Suprapubic skin (tissue), 4 donors: Measurements from ENCODE around the gene RUFY3. TPM values are rescaled to one million over a fixed set of nuclear protein-coding genes. Genes with fewer than 3 reads are reported as not detected.
"Not testable (repeated sequence)": the region's sequence is repeated elsewhere in the genome, so short reads cannot be mapped to it uniquely, and the experiment has no call there.

Source experiments
- DNase-seq, 2 donors: peaks; one replicate each; pipeline ENCODE4 v3.0.0-alpha.2; 2019; ENCODE audit warnings: low spot score in 2 of 2
- H3K27ac ChIP-seq: fragments of 200-600 bp; sonication (generic); one replicate; pipeline ENCODE4 v1.5.1; 2019
- H3K27me3 ChIP-seq: fragments of 200-600 bp; sonication (generic); one replicate; pipeline ENCODE4 v1.5.1; 2019
- H3K36me3 ChIP-seq: fragments of 200-600 bp; sonication (generic); one replicate; pipeline ENCODE4 v1.5.1; 2019
- H3K4me1 ChIP-seq: fragments of 200-600 bp; sonication (generic); one replicate; pipeline ENCODE4 v1.5.1; 2019
- H3K4me3 ChIP-seq: fragments of 200-600 bp; sonication (generic); one replicate; pipeline ENCODE4 v1.5.1; 2019; ENCODE audit warnings: mild to moderate bottlenecking
- H3K9me3 ChIP-seq: fragments of 200-600 bp; sonication (generic); one replicate; pipeline ENCODE4 v1.5.1; 2019
- EP300 ChIP-seq: sonication (generic); formaldehyde crosslinking; IDR thresholded peaks from one replicate; pipeline ENCODE4 v1.6.1; 2017; ENCODE audit warnings: antibody characterized with exemption
- POLR2A ChIP-seq, 2 donors: fragments of 450-650 bp; IDR thresholded peaks; one replicate each; pipeline ENCODE4 v1.6.1; 2017; ENCODE audit warnings: antibody characterized with exemption in 2 of 2, mild to moderate bottlenecking in 2 of 2, moderate library complexity in 2 of 2
- POLR2AphosphoS5 ChIP-seq, 3 donors: sonication (generic); formaldehyde crosslinking; IDR thresholded peaks; one replicate each; pipeline ENCODE4 v1.6.1; 2017; ENCODE audit warnings: antibody characterized with exemption in 3 of 3
- WGBS: methylation state at CpG from one replicate; pipeline ENCODE4 v1.1.5; 2018; 5-methylcytosine and 5-hydroxymethylcytosine counted together
- total RNA-seq, 4 donors: library from RNA; depleted of rRNA; stranded (reverse); fragments of >200 nt; gene quantifications; one replicate each; pipeline ENCODE4 v1.1.0, GENCODE V29; 2016
- TF ChIP-seq, protein P1 (sequence below), 2 donors: fragments of 200-600 bp in 1 of 2; fragments of 450-650 bp in 1 of 2; sonication (generic) in 1 of 2; IDR thresholded peaks; one replicate each; pipeline ENCODE4 v1.5.1; 2016 to 2019; ENCODE audit warnings: antibody characterized with exemption in 2 of 2, mild to moderate bottlenecking in 1 of 2, moderate library complexity in 1 of 2

RUFY3 gene
- total RNA-seq, 4 donors from 2014 or later: 53.2 to 155 (median 68.1) TPM

- no peak for DNase-seq
- Histone ChIP-seq H3K27me3 (no peaks in the 10 kb centered on the region), H3K27ac (peak overlapping the region; percentile 80), H3K4me1 (peaks cover 33% of the 10 kb centered on the region), H3K4me3 (peak overlapping the region; percentile 46), H3K36me3 (no peaks in the 10 kb centered on the region), H3K9me3 (no peaks in the 10 kb centered on the region)
- WGBS: 8% methylated on average over 3 of the region's 3 CpGs
- TF ChIP-seq POLR2A (IDR thresholded peaks at IDR 0.05) (no peak), EP300 (no peak), POLR2AphosphoS5 (IDR thresholded peaks at IDR 0.05) (no peak)
- TF ChIP-seq, protein P1, sequence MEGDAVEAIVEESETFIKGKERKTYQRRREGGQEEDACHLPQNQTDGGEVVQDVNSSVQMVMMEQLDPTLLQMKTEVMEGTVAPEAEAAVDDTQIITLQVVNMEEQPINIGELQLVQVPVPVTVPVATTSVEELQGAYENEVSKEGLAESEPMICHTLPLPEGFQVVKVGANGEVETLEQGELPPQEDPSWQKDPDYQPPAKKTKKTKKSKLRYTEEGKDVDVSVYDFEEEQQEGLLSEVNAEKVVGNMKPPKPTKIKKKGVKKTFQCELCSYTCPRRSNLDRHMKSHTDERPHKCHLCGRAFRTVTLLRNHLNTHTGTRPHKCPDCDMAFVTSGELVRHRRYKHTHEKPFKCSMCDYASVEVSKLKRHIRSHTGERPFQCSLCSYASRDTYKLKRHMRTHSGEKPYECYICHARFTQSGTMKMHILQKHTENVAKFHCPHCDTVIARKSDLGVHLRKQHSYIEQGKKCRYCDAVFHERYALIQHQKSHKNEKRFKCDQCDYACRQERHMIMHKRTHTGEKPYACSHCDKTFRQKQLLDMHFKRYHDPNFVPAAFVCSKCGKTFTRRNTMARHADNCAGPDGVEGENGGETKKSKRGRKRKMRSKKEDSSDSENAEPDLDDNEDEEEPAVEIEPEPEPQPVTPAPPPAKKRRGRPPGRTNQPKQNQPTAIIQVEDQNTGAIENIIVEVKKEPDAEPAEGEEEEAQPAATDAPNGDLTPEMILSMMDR (IDR thresholded peaks at IDR 0.05): no peak
Measured at GRCh38 chr4:70734971-70735370, 13.2 kb downstream of the RUFY3 start.

GRCh38 chr4:70735915-70736314, 14.2 kb downstream of the RUFY3 start:
- H3K9me3 ChIP-seq, DNase-seq, H3K36me3 ChIP-seq, H3K4me3 ChIP-seq, H3K27me3 ChIP-seq, H3K27ac ChIP-seq: not testable (repeated sequence)
- H3K4me1 ChIP-seq: peaks cover 38% of the 10 kb centered on the region
- WGBS: 65% methylated on average over 2 of the region's 2 CpGs

- H3K4me1 ChIP-seq: peaks cover 42% of the 10 kb centered on the region
Measured at GRCh38 chr4:70737006-70737405, 15.2 kb downstream of the RUFY3 start.

GRCh38 chr4:70737409-70737808, 15.6 kb downstream of the RUFY3 start:
- Histone ChIP-seq H3K4me1 (peaks cover 42% of the 10 kb centered on the region), H3K36me3 (no peaks in the 10 kb centered on the region), H3K27ac (no peak overlapping the region), H3K27me3 (no peaks in the 10 kb centered on the region), H3K9me3 (no peaks in the 10 kb centered on the region), H3K4me3 (no peak overlapping the region)
- 90% methylated on average over 2 of the region's 2 CpGs for WGBS
- no peak for TF ChIP-seq POLR2A (IDR thresholded peaks at IDR 0.05)
- TF ChIP-seq POLR2AphosphoS5 (IDR thresholded peaks at IDR 0.05): no peak
- DNase-seq: no peak

More at GRCh38 chr4:70737006-70737405, 15.2 kb downstream of the RUFY3 start:
- no peak for DNase-seq
- no peak overlapping the region for H3K27ac ChIP-seq
- no peaks in the 10 kb centered on the region for H3K9me3 ChIP-seq
- H3K4me3 ChIP-seq: no peak overlapping the region
- WGBS: 74% methylated on average over 1 of the region's 1 CpG
- H3K36me3 ChIP-seq: no peaks in the 10 kb centered on the region
- H3K27me3 ChIP-seq: no peaks in the 10 kb centered on the region
- TF ChIP-seq, protein P1 (IDR thresholded peaks at IDR 0.05): no peak
- TF ChIP-seq EP300 (no peak), POLR2A (IDR thresholded peaks at IDR 0.05) (no peak), POLR2AphosphoS5 (IDR thresholded peaks at IDR 0.05) (no peak)

DNA sequence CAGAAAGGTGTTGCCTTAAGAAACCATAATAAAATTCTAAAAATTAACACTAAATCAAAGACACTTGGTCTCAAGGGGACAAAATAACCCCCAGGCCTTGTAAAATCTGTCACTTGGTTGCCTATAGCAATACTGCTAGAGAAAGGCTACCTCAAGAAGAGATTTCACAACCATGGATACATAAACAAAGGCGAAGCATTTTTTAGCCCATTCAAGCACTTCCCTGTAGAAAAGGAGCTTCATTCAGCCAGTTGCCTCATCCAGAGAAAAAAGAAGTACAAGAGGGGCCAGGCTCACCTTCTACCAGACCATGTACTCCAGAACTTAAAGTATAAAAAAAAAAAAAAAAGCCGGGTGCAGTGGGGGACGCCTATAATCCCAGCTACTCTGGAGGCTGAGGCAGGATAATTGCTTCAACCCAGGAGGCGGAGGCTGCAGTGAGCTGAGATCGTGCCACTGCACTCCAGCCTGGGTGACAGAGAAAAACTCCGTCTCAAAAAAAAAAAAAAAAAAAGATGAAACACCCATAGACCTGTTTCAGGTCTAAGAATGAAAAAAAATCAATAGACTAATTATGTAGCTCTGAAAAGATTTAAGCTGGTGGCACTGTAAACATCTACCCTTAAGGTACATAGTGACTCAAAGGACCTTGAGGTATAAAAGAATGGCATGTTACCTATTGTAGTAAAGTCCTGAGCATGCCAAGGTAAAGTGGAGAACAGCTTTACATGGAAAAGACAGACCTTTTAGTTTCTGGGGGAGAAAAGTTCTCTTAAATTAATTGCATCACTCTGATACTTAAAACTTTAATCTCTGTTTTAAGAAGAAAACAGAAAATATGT, 18.0 kb downstream of the RUFY3 start:
- TF ChIP-seq POLR2A (IDR thresholded peaks at IDR 0.05) (no peak), POLR2AphosphoS5 (IDR thresholded peaks at IDR 0.05) (no peak), EP300 (no peak)
- TF ChIP-seq, protein P1 (IDR thresholded peaks at IDR 0.05): no peak
- no peaks in the 10 kb centered on the region for H3K36me3 ChIP-seq
- WGBS: 85% methylated on average over 6 of the region's 6 CpGs
- H3K27me3 ChIP-seq: no peaks in the 10 kb centered on the region
- H3K4me3 ChIP-seq: no peak overlapping the region
- H3K4me1 ChIP-seq: peaks cover 30% of the 10 kb centered on the region
- no peak overlapping the region for H3K27ac ChIP-seq
- no peaks in the 10 kb centered on the region for H3K9me3 ChIP-seq
- DNase-seq: no peak

DNA sequence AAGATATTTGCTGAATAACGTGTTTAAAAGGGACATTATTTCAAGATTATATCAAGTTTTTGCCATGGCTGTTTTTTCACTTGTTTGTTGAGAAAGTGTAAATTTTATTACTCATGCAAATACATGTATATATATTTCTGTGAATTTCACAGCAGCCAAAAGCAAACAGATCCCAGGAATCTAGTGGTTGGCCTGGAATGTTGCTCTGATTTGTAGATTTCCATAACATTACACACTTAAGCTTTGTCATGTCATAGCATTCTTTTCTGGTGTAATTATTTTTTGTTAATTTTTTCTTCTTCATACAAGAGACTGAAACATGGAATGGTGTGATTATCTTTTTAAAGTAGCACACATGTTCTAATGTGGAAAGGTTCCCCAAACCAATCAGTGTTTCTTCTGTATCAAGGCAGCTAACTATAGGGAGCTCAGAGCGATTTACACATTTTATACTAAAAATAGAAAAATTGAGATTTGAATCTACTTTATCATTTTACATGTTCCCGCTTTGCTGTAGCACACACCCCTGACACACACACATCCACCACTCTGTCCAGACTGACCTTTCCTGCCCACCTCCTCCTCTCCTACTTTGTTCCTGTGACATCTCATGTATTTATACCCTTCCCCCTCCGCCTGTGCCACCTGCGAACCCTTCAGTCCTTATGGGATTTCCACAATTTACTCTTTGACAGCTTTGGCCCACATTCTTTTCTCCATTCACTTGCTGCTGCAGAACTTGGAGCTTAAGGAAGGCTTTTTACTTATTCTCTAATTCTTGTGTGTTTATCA, 20.3 kb downstream of the RUFY3 start:
- peaks cover 12% of the 10 kb centered on the region for H3K4me1 ChIP-seq
- 86% methylated on average over 5 of the region's 5 CpGs for WGBS

More for the DNA sequence above, 20.3 kb downstream of the RUFY3 start:
- no peak overlapping the region for H3K4me3 ChIP-seq
- no peak overlapping the region for H3K27ac ChIP-seq
- no peak for DNase-seq
- peaks cover 2% of the 10 kb centered on the region for H3K36me3 ChIP-seq
- H3K27me3 ChIP-seq: no peaks in the 10 kb centered on the region
- TF ChIP-seq, protein P1 (IDR thresholded peaks at IDR 0.05): no peak
- TF ChIP-seq POLR2AphosphoS5 (IDR thresholded peaks at IDR 0.05) (no peak), POLR2A (IDR thresholded peaks at IDR 0.05) (no peak), EP300 (no peak)
- H3K9me3 ChIP-seq: no peaks in the 10 kb centered on the region
